ENCODE results near the gene ZGRF1.

GRCh38 chr4:112545346-112545745 lies 91.4 kb downstream of the ZGRF1 start:
- TF ChIP-seq SP1 (IDR thresholded peaks at IDR 0.05; ENCODE audit: low read depth) (no peak), POLR2AphosphoS5 (IDR thresholded peaks at IDR 0.05; ENCODE audit: low read depth, low read length) (no peak), YY1 (IDR thresholded peaks at IDR 0.05; ENCODE audit: extremely low read depth, insufficient replicate concordance, low read depth, low read length) (no peak), POLR2A (IDR thresholded peaks at IDR 0.05; ENCODE audit: borderline replicate concordance, extremely low read depth, insufficient read depth, insufficient read length) (no peak)
- TF ChIP-seq, protein P1, sequence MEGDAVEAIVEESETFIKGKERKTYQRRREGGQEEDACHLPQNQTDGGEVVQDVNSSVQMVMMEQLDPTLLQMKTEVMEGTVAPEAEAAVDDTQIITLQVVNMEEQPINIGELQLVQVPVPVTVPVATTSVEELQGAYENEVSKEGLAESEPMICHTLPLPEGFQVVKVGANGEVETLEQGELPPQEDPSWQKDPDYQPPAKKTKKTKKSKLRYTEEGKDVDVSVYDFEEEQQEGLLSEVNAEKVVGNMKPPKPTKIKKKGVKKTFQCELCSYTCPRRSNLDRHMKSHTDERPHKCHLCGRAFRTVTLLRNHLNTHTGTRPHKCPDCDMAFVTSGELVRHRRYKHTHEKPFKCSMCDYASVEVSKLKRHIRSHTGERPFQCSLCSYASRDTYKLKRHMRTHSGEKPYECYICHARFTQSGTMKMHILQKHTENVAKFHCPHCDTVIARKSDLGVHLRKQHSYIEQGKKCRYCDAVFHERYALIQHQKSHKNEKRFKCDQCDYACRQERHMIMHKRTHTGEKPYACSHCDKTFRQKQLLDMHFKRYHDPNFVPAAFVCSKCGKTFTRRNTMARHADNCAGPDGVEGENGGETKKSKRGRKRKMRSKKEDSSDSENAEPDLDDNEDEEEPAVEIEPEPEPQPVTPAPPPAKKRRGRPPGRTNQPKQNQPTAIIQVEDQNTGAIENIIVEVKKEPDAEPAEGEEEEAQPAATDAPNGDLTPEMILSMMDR (IDR thresholded peaks at IDR 0.05 in 2 of 3, conservative IDR thresholded peaks at IDR 0.05 in 1 of 3; ENCODE audit: borderline replicate concordance in 1 of 3, insufficient read depth in 1 of 3, low read depth in 2 of 3, low read length in 2 of 3), result no peak
- TF ChIP-seq, protein P2, sequence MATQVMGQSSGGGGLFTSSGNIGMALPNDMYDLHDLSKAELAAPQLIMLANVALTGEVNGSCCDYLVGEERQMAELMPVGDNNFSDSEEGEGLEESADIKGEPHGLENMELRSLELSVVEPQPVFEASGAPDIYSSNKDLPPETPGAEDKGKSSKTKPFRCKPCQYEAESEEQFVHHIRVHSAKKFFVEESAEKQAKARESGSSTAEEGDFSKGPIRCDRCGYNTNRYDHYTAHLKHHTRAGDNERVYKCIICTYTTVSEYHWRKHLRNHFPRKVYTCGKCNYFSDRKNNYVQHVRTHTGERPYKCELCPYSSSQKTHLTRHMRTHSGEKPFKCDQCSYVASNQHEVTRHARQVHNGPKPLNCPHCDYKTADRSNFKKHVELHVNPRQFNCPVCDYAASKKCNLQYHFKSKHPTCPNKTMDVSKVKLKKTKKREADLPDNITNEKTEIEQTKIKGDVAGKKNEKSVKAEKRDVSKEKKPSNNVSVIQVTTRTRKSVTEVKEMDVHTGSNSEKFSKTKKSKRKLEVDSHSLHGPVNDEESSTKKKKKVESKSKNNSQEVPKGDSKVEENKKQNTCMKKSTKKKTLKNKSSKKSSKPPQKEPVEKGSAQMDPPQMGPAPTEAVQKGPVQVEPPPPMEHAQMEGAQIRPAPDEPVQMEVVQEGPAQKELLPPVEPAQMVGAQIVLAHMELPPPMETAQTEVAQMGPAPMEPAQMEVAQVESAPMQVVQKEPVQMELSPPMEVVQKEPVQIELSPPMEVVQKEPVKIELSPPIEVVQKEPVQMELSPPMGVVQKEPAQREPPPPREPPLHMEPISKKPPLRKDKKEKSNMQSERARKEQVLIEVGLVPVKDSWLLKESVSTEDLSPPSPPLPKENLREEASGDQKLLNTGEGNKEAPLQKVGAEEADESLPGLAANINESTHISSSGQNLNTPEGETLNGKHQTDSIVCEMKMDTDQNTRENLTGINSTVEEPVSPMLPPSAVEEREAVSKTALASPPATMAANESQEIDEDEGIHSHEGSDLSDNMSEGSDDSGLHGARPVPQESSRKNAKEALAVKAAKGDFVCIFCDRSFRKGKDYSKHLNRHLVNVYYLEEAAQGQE (IDR thresholded peaks at IDR 0.05; ENCODE audit: low read depth), result no peak

All from HCT116 (cell line).